ENCODE data around the gene LTB. TPM values are rescaled to one million over a fixed set of nuclear protein-coding genes. Genes with fewer than 3 reads are reported as not detected.

LTB gene
- total RNA-seq, 1 donor from 2014 or later: 11.8 TPM

DNA sequence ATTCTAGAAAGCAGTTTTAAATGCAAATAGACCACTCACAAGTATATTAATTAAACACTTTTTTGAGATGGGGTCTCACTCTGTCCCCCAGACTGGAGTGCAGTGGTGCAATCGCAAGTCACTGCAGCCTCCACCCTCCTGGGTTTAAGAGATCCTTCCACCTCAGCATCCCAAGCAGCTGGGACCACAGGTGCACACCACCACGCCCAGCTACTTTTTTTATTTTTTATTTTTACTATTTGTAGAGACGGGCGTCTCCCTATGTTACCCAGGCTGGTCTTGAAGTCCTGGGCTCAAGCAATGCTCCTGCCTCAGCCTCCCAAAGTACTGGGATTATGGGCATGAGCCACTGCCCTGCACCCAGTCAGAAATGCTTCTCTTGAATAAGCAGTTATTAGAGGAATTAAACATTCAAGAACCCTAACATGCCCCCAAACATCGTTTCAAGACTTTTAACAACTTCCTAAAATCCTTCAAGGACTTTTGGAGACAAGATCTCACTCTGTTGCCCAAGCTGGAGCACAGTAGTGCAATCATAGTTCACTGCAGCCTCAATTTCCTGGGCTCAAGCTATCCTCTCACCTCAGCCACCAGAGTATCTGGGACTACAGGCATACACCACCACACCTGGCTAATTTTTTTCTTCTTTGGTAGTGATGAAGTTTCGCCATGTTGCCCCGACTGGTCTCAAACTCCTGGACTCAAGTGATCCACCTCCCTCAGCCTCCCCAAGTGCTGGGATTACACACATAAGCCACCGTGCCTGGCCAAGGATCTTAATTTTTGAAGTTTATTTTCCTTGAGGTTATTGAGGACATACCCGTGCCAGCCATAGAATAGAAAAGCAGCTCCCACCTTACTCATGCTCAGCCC lies 50.2 kb downstream of the LTB start:
- no peak for DNase-seq (ENCODE audit: low read depth in 2 of 2)

DNA sequence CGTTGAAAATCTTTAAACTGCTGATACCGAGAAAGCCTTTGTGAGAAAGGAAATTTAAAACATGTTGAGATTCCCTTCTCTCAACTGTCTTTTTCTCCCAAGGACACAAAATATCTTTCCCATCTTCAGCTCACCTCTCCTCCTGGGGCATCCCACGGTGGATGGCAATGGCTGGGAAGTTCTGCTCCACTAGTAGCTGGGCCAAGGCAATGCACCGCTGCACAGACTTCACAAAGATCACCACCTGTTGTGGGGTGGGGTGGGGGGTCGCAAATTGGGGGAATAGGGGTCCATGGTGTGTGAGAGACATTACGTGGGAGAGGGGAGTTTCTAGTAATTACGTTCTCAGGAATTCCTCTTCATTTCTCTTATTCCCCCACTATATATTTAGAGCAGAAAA lies 51.1 kb downstream of the LTB start:
- DNase-seq (ENCODE audit: low read depth in 2 of 2): no peak

DNA sequence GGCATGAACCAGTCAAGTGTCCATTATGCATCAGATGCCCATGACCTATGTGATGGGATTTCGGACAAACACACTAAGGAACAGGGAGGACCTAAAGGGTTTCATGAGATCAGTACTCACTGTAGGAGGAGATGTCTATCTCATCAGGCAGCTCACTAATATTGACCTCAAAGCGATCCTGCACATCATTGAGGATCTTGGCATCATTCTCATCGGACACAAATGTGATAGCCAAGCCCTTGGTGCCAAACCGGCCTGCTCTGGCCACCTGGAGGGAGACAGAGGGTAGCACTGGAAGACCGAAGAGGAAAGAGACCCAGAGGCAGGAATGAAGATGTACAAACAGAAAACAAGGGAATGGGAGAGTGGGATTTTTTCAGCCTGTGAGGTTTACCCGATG lies 51.6 kb downstream of the LTB start:
- DNase-seq (ENCODE audit: low read depth in 2 of 2): no peak

Other genes starting within 250 kb of the LTB start
- gene HLA-B, start 225.2 kb downstream of the LTB start, total RNA-seq: 258 and 476 TPM in 2 replicates
- 26.4 and 33.2 TPM in 2 replicates for gene MICA, start 178.8 kb downstream of the LTB start, total RNA-seq
- 6.8 and 8.3 TPM in 2 replicates for gene MICB, start 84.3 kb downstream of the LTB start, total RNA-seq
- not detected in 2 replicates for gene MCCD1, start 53.5 kb downstream of the LTB start, total RNA-seq
- 318 and 410 TPM in 2 replicates for gene DDX39B, start 40.4 kb downstream of the LTB start, total RNA-seq
- 0.13 TPM in 1 of 2 replicates, not detected in the other for gene ATP6V1G2, start 35.8 kb downstream of the LTB start, total RNA-seq
- gene NFKBIL1, start 34.8 kb downstream of the LTB start, total RNA-seq: 19.8 and 24.7 TPM in 2 replicates
- gene LTA, start 10.1 kb downstream of the LTB start, total RNA-seq: not detected in 2 replicates
- not detected in 2 replicates for gene TNF, start 6.9 kb downstream of the LTB start, total RNA-seq
- gene LST1, start 3.9 kb upstream of the LTB start, total RNA-seq: 0.51 TPM in 1 of 2 replicates, not detected in the other
- not detected in 2 replicates for gene NCR3, start 10.6 kb upstream of the LTB start, total RNA-seq
- 0.13 TPM in 2 replicates for gene AIF1, start 32.8 kb upstream of the LTB start, total RNA-seq
- gene PRRC2A, start 38.3 kb upstream of the LTB start, total RNA-seq: 19.8 and 35.0 TPM in 2 replicates
- 86.7 and 158 TPM in 2 replicates for gene BAG6, start 70.2 kb upstream of the LTB start, total RNA-seq
- 0.39 and 0.51 TPM in 2 replicates for gene APOM, start 73.5 kb upstream of the LTB start, total RNA-seq
- gene C6orf47, start 78.4 kb upstream of the LTB start, total RNA-seq: 15.8 and 22.9 TPM in 2 replicates
- gene GPANK1, start 82.6 kb upstream of the LTB start, total RNA-seq: 9.0 and 11.5 TPM in 2 replicates
- gene CSNK2B, start 83.7 kb upstream of the LTB start, total RNA-seq: 76.5 and 99.5 TPM in 2 replicates
- gene LY6G5B, start 87.6 kb upstream of the LTB start, total RNA-seq: 0.64 and 2.0 TPM in 2 replicates
- 1.2 and 1.9 TPM in 2 replicates for gene LY6G5C, start 98.6 kb upstream of the LTB start, total RNA-seq
- gene ABHD16A, start 120.9 kb upstream of the LTB start, total RNA-seq: 43.8 and 59.8 TPM in 2 replicates
- not detected in 2 replicates for gene LY6G6F, start 124.4 kb upstream of the LTB start, total RNA-seq
- not detected in 2 replicates for gene LY6G6D, start 132.9 kb upstream of the LTB start, total RNA-seq
- not detected in 2 replicates for gene LY6G6C, start 139.3 kb upstream of the LTB start, total RNA-seq
- not detected in 2 replicates for gene MPIG6B, start 140.9 kb upstream of the LTB start, total RNA-seq
- 108 and 125 TPM in 2 replicates for gene DDAH2, start 146.9 kb upstream of the LTB start, total RNA-seq
- 464 and 694 TPM in 2 replicates for gene CLIC1, start 154.1 kb upstream of the LTB start, total RNA-seq
- gene MSH5, start 157.6 kb upstream of the LTB start, total RNA-seq: 2.8 and 4.5 TPM in 2 replicates
- 2.0 and 3.3 TPM in 2 replicates for gene SAPCD1, start 180.2 kb upstream of the LTB start, total RNA-seq
- gene VWA7, start 194.9 kb upstream of the LTB start, total RNA-seq: under 0.01 and 0.13 TPM in 2 replicates
- gene VARS1, start 213.3 kb upstream of the LTB start, total RNA-seq: 48.1 and 53.7 TPM in 2 replicates
- 29.5 and 39.2 TPM in 2 replicates for gene LSM2, start 224.5 kb upstream of the LTB start, total RNA-seq
- gene HSPA1L, start 232.9 kb upstream of the LTB start, total RNA-seq: 1.2 and 1.4 TPM in 2 replicates
- 67.4 and 81.8 TPM in 2 replicates for gene HSPA1A, start 233.1 kb upstream of the LTB start, total RNA-seq
- gene HSPA1B, start 245.3 kb upstream of the LTB start, total RNA-seq: 27.6 and 37.1 TPM in 2 replicates

Measured in dermis microvascular lymphatic vessel endothelial cell (primary cell).